CD1c-positive myeloid dendritic cell (primary cell): ENCODE results near the gene TNFRSF4.
A peak's percentile ranks its signal among the peaks of the same experiment; 100 is the strongest.
"Not testable (repeated sequence)": the region's sequence is repeated elsewhere in the genome, so short reads cannot be mapped to it uniquely, and the experiment has no call there.

ENCODE experiments used
- DNase-seq: peaks from one replicate; pipeline ENCODE4 v3.0.0-alpha.2; 2016; ENCODE audit errors: extremely low spot score

Gene TNFRSF4

DNA sequence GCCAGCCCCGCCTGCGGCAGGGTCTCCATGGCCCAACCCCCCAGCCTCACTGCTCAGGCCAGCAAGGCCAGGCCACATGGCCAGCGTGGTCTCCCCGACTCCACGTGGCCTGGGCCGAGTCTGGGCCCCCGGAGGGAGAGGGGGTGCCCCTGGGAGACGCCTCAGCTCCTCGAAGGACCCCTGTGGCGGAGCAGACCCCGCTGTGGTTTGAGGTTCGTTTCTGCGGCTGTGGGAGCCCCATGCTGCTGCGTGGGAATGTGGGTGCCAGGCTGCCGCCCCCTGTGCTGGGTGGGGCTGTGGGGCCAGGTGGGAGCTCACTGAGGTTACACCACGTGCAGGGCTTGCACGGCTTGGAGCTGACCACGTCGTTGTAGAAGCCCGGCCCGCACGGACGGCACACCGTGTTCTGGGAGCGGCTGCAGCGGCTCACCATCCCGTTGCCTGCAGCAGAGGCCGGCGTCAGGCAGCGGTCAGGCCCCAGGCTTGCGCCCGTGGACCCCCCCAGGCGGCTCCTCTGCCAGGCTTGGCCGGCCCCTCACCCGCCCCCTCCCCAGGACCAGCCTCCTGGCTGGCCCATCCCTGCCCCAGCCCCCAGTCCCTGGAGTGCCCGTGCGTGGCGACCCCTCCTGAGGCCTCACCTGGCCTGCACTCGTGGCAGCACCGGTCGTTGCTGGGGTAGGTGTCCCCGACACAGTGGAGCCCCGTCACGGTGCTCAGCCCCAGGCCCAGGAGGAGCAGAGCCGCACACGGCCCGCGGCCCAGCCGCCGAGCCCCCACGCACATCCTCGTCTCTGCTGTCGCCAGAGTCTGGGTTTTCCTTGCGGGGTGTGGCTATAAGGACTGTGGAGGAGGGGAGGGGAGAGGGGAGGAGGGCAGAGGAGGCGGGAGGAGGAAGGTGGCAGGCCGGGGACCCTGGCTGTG is at the start of gene TNFRSF4:
TNFRSF4 (minus strand) TSS at position 809 of the 921 bp plus-strand sequence; CDS start at position 783, 26 bp downstream.
- DNase-seq, result peak; percentile 30

- no peak for DNase-seq
Observed at GRCh38 chr1:1262758-1263157, 48.8 kb upstream of the TNFRSF4 start.

- no peak for DNase-seq
Observed at GRCh38 chr1:1262071-1262470, 48.1 kb upstream of the TNFRSF4 start.

DNA sequence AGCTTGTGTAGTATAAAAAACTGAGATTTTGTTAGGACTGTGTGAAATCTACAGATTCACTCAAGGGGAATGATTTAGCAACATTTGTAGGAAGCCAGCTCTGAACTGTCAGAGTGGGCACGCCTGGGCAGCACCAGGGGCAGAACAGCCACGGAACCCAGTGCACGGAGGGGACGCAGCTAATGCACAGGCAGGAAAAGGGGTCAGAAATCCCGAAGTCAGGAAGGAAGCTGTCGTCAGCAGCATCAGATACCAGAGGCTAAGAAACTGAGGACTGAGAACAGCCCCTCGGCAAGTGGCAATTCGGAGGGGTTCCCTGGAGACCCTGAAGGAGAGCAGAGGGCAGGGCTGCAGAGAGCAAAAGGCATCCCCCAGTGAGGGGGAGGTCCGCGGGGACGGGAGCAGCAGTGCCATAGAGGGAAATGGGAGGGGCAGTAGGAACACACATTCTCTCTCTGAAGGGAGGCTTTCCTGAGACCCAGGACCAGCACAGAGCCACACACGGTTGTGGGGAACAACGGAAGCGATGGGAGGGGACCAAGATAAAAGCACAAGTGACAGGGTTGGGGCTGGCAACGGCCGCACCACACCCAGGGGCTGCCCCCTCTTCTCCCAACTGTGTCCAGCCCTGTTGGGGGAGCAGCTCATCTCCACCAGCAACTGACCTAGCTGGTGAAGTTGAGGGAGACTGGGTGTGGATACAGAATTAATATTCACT is 47.0 kb upstream of the TNFRSF4 start:
- DNase-seq, result no peak

DNA sequence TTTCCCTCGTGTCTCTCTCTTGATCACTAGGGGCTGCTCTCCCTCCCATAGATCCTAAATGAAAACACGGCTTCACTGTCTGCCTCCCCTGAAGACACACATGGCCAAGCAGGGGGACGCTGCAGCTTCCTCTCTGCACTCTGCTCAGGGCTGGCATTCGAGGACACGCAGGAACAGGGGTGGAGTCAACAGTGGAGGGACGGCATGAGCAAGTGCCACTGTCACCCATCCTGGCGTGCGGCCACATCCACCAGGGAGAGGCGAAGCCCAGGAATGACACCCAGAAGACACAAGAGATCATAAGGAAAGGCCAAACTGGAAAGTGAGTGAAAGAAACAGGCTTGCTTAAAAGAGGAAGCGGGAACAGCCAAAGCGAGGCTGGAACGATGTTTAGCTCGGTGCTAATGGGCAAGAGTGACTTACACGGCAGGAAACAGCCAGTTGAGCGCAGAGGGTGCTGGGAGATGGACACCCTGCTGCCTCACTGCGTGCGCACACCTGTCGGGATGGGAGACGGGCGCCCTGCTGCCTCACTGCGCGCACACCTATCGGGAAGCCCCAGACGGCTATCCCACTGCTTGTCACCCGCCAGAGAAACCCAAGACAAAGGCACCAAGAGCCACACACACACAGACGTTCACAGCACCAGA is 46.1 kb upstream of the TNFRSF4 start:
- peak; percentile 19 for DNase-seq

DNA sequence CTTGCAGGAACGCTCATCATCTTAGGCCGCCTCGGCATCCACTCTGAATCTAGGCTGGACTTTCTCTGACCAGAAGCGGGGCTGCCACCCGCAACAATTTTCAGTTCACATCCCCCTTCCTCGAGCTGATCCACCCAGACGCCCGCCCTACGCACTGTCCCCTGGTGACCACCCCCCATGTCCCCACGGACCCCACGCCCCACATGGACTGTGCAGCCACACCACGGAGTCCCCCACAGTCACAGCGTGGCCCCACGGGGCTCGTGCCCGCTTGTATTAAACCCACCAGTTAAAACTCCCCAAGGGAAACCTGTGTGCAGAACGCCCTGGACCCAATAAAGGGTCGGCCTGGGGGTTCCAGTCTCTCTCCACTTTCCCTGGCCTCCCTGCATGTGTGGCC is 45.6 kb upstream of the TNFRSF4 start:
- no peak for DNase-seq

DNA sequence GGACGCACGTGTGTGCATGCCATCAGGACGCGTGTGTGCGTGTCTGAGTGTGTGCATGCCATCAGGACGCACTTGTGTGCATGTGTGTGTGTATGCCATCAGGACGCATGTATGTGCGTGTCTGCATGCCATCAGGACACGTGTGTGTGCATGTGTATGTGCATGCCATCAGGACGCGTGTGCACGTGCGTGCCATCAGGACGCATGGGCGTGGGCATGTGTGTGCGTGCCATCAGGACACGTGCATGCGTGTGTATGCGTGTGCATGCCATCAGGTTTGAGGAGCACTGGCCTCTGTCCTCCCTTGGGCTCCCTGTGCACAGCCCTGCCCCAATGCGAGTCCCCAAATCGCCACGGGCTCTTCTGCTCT is 45.2 kb upstream of the TNFRSF4 start:
- no peak for DNase-seq

DNA sequence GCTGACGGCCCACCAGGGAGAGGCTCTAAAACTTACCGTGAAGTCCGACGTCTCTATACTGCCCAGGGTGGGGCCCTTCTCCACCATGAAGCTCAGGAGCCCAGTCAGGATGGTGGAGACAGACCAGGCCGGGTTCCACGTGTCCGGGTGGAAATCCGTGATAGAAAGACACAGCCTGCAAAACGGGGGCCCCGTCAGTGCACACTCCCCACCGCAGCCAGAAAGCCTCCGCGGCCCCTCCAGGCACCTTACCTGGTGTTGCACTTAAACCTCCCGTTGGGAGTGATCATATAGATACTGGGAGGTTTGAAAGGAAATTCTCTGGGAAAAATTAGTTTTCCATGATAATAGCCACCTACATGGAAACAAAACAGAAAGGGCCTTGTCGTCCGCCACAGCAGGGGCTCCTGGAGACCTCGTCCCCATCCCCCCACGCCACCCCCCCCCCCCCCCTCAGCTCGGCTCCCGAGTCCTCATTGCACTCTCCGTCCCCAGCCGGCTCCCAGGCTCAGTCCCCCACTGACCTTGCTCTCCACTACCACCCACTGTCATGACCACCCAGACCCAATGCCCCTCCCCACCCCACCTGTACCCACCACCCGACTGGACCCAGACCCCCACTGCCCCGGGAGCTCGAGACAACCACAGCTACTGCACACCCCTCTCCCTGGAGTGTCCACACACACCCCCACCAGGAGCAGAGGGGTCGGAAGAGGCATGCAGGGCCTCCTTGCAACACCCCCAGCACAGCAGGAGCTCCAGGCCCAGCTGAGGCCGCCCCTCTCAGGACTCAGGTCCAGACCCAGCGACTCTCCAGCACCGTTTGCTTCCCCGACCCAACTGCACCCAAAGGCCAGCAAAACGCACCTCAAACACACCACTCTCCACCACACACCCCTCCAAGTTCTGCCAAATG is 43.3 kb upstream of the TNFRSF4 start:
- no peak for DNase-seq

DNA sequence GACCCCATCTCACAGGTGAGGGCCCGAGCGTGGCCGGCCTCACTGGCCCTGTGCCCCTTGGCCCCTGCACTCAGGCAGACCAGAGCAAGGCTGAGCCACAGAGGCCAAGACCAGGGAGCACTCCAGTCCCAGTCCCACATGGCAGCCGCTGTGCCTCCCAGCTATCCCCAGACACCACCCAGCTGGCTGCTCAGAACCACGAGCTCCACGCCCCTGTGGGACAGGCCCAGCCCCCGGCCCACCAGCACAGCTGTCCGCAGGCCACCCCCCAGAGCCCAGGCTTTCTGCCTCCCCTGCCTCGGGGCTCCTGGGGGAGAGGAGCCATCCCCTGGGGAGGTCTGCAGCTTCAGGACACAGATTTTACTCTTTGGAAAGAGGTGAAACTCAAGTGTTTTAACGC is 41.7 kb upstream of the TNFRSF4 start:
- DNase-seq, result no peak

DNA sequence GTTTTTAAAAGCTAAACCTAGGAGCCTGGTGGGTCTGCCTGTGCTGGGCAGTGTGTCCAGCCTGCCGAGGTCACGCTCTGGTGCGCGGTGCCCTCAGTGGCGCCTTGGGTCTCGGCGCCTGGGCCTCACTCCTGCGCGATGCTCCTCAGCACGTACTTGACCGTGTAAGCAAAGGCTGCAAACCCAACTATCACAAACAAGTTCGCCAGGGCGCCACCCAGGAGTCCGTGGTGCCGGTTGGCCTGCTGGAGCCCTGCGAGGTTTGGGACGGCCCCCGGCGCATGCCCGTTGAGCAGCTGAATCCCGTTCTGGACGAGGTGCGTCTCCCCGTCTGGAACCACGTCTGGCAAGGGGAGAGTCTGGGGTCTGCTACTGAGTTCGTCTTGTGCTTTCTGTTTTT is 41.1 kb upstream of the TNFRSF4 start:
- no peak for DNase-seq

GRCh38 chr1:1254667-1254998 is 40.7 kb upstream of the TNFRSF4 start:
- DNase-seq, result no peak

- no peak for DNase-seq
Observed at GRCh38 chr1:1253972-1254666, 40.2 kb upstream of the TNFRSF4 start.

DNA sequence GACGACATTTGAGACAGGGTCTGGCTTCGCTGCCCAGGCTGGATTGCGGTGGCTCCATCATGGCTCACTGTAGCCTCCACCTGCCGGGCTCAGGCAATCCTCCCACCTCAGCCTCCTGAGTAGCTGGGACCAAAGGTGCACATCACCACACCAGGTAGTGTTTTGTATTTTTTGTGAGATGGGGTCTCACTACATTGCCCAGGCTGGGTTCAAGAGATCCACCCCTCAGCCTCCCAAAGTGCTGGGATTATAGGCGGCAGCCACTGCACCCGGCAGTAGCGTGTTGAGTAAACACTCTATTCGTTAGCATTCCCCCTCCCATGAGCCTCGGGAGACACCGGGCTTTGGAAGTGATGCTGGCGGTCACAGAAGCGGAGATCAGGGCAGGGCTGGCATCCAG is 39.4 kb upstream of the TNFRSF4 start:
- no peak for DNase-seq

GRCh38 chr1:1250786-1251284 is 36.9 kb upstream of the TNFRSF4 start:
- peak; percentile 16 for DNase-seq

DNA sequence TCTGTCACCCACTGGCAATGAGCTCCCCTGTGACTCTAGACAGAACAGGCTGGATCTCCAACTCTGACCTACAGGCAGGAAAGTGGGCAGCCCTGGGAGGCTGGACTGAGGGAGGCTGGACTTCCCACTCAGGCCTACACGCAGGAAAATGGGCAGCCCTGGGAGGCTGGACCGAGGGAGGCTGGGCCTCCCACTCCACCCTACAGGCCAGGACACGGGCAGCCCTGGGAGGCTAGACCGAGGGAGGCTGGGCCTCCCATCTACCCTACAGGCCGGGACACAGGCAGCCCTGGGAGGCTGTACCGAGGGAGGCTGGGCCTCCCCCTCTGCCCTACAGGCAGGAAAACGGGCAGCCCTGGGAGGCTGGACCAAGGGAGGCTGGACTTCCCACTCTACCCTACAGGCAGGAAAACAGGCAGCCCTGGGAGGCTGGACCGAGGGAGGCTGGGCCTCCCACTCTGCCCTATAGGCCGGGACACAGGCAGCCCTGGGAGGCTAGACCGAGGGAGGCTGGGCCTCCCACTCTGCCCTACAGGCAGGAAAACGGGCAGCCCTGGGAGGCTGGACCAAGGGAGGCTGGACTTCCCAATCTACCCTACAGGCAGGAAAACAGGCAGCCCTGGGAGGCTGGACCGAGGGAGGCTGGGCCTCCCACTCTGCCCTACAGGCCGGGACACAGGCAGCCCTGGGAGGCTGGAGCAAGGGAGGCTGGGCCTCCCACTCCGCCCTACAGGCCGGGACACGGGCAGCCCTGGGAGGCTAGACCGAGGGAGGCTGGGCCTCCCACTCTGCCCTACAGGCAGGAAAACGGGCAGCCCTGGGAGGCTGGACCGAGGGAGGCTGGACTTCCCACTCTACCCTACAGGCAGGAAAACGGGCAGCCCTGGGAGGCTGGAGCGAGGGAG is 34.3 kb upstream of the TNFRSF4 start:
- DNase-seq, result not testable (repeated sequence)

DNA sequence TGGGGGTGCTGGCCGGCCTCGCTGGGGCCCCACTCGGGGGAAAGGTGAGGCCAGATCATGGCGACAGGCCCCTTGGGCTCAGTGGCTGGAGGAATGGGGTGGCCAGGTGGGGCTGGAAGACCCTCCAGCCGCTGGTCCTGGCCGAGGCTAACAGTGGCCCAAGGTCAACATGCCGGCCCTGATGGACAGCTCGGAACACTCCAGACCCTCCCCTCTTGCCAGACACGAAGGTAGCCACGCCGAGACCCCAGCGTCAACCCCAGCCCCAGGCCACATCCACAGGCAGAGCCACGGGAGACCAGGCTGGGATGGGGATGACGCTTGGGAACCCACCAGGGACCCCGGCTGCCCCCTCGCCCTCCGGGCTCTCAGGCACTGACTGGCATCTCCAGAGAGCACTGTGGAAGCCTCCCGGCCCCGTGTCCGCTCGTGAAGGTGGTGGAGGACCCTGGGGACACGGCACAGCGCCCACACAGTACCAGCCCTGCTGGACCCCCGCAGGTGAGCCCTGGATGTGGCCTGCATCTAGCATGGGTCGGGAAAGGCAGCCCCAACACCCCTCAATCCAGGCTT is 33.5 kb upstream of the TNFRSF4 start:
- no peak for DNase-seq

DNA sequence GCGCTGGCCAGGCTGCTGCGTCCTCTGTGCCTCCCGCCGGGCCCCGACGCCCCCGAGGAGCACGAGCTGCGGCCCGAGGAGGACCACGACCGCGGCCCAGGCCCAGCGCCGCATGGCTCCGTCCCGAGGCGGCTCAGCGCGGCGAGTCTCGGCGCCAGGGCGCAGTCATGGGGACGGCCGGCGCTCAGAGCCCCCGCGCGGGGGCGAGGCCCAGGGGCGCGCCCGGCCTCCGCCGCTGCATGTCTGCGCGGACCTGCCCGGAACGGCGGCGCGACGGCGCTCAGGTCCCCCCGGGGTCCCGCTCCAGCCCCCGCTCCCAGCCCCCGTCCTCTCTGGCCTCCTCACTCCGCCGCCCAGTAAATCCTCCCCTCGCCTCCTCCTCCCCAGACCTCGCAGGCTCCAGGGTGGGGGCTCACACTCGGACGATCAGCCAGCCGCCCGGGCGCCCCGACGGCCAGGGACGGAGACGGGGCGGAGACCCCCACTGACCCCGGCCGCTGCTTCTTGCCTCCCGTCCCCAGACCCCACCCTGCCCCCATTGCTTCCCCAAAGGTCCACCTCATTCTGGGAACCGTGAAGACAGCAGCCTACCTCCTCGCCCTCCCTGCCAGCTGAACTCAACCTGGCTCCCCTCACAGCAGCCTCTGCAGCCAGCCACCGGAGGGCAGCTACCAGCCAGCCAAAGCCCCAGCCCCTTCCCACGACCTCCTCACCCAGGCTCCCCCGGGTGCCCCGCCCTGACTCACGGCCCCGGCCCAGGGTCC is 32.8 kb upstream of the TNFRSF4 start, which contains the start of gene C1QTNF12:
C1QTNF12 (minus strand) TSS at position 146 of the 764 bp plus-strand sequence; CDS start at position 114, 32 bp downstream.
- DNase-seq, result no peak

DNA sequence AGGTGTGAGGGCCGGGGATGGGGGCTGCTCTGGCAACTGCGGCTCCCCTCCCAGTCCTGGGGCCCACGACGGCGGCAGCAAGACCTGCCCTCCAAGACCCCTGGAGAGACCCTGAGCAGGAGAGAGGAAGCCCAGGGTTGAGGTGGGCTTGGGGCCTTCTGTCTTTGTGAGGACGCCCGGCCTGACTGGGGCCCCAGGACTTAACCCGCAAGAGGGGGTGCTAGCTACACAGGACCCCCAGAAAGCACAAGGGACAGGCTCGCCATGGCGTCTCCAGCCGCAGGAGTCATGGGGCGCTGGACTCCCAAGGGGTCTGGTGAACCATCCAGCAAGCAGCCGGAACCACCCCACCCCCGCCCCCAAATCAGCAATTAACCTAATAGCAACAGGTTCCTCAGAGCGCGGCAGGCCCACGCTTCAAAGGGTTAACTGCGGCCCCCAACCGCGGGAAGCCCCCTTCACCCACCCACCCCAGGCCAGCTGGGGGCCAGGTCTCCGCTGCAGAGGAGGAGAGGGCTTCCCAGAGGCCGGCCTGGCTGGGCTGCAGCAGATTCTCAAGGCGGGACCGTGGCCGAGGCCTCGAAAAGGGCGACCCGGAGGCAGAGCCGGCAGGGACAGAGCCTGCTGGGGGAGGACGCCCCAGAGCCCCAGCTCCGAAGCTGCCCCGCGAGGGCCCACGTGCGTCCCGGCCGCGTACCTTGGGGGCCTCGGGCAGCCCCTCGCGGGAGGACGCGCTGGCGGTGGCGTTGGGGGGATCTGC is 32.0 kb upstream of the TNFRSF4 start:
- no peak for DNase-seq
